Neuronal stem cell (in vitro differentiated cells): ENCODE data around the gene GCN1.

ENCODE experiments used
- DNase-seq: peaks from one replicate; pipeline ENCODE4 v3.0.0-alpha.2; 2013; ENCODE audit warnings: low spot score
- H2AFZ ChIP-seq: one replicate; pipeline ENCODE4 v1.6.1; 2013; ENCODE audit warnings: mild to moderate bottlenecking, low read length, inconsistent platforms
- H2AK5ac ChIP-seq: 2 replicates; pipeline ENCODE4 v1.6.1; 2013; ENCODE audit warnings: low read depth, mild to moderate bottlenecking, inconsistent platforms, low read length, moderate library complexity, mixed read lengths
- H2BK120ac ChIP-seq: 2 replicates; pipeline ENCODE4 v1.6.1; 2013; ENCODE audit warnings: low read depth, mild to moderate bottlenecking, inconsistent platforms, low read length, moderate library complexity, mixed read lengths
- H2BK12ac ChIP-seq: one replicate; pipeline ENCODE4 v1.6.1; 2013; ENCODE audit warnings: low read length, inconsistent platforms
- H2BK15ac ChIP-seq: 2 replicates; pipeline ENCODE4 v1.6.1; 2013; ENCODE audit warnings: mild to moderate bottlenecking, low read length, inconsistent platforms, mixed read lengths
- H2BK5ac ChIP-seq: one replicate; pipeline ENCODE4 v1.6.1; 2013; ENCODE audit warnings: inconsistent platforms, mild to moderate bottlenecking, low read length, moderate library complexity
- H3K14ac ChIP-seq: one replicate; pipeline ENCODE4 v1.6.1; 2013; ENCODE audit warnings: low read length, inconsistent platforms
- H3K18ac ChIP-seq: 2 replicates; pipeline ENCODE4 v1.6.1; 2013; ENCODE audit warnings: low read length, inconsistent platforms
- H3K23ac ChIP-seq: 2 replicates; pipeline ENCODE4 v1.6.1; 2013; ENCODE audit warnings: low read depth, mild to moderate bottlenecking, mixed read lengths, low read length, inconsistent platforms; ENCODE audit not compliant: poor library complexity
- H3K27ac ChIP-seq: replicated peaks from 3 replicates; pipeline ENCODE4 v1.5.1; 2013; ENCODE audit warnings: low read length, inconsistent platforms
- H3K27me3 ChIP-seq, 3 experiments: 2 replicates each; pipeline ENCODE4 v1.6.1; 2013; ENCODE audit warnings: low read length in 3 of 3, mild to moderate bottlenecking in 2 of 3, inconsistent platforms in 1 of 3, low read depth in 1 of 3, mixed read lengths in 1 of 3, moderate library complexity in 1 of 3; ENCODE audit not compliant: control insufficient read depth in 3 of 3, insufficient read depth in 3 of 3
- H3K36me3 ChIP-seq, 2 donors: replicated peaks in 1 of 2; 2 replicates each; pipeline ENCODE4 v1.6.1; 2013; ENCODE audit warnings: low read length in 2 of 2; ENCODE audit not compliant: control insufficient read depth in 2 of 2, insufficient read depth in 2 of 2
- H3K4ac ChIP-seq: 2 replicates; pipeline ENCODE4 v1.6.1; 2013; ENCODE audit warnings: inconsistent platforms, mild to moderate bottlenecking, low read length, moderate library complexity
- H3K4me1 ChIP-seq, 2 donors: 1 replicate in 1 of 2; 2 replicates in 1 of 2; pipeline ENCODE4 v1.6.1; 2013; ENCODE audit warnings: low read length in 2 of 2, low read depth in 1 of 2; ENCODE audit not compliant: control insufficient read depth in 2 of 2, insufficient read depth in 1 of 2
- H3K4me2 ChIP-seq: one replicate; pipeline ENCODE4 v1.6.1; 2013; ENCODE audit warnings: mild to moderate bottlenecking, low read length, inconsistent platforms; ENCODE audit not compliant: insufficient read depth, poor library complexity, severe bottlenecking
- H3K4me3 ChIP-seq, 2 donors: 2 replicates each; pipeline ENCODE4 v1.5.1; 2013; ENCODE audit warnings: low read length in 2 of 2, mild to moderate bottlenecking in 2 of 2, inconsistent platforms in 1 of 2, moderate library complexity in 1 of 2
- H3K79me1 ChIP-seq: one replicate; pipeline ENCODE4 v1.6.1; 2013; ENCODE audit warnings: low read depth, mild to moderate bottlenecking, inconsistent platforms, low read length, moderate library complexity
- H3K9ac ChIP-seq: one replicate; pipeline ENCODE4 v1.6.1; 2013; ENCODE audit warnings: mild to moderate bottlenecking, low read depth, low read length, inconsistent platforms; ENCODE audit not compliant: poor library complexity
- H3K9me3 ChIP-seq, 2 donors: replicated peaks in 1 of 2; 2 replicates each; pipeline versions ENCODE3 to v1.6.1; 2013; ENCODE audit warnings: low read length in 2 of 2, mild to moderate bottlenecking in 2 of 2, inconsistent platforms in 1 of 2, low read depth in 1 of 2, mixed read lengths in 1 of 2, moderate library complexity in 1 of 2; ENCODE audit not compliant: control insufficient read depth in 2 of 2, insufficient read depth in 1 of 2
- H4K8ac ChIP-seq: one replicate; pipeline ENCODE4 v1.6.1; 2013; ENCODE audit warnings: low read depth, mild to moderate bottlenecking, inconsistent platforms, low read length, moderate library complexity
- H4K91ac ChIP-seq: one replicate; pipeline ENCODE4 v1.6.1; 2013; ENCODE audit warnings: low read length, low read depth, mild to moderate bottlenecking, inconsistent platforms; ENCODE audit not compliant: poor library complexity
- WGBS, 2 donors: extraction: QIAGEN DNeasy Blood & Tissue Kit; methylation state at CpG; one replicate each; pipeline ENCODE4 v1.1.7; 2013; ENCODE audit warnings: missing lambda C conversion rate in 2 of 2, mixed read lengths in 1 of 2; ENCODE audit not compliant: insufficient read length in 2 of 2, insufficient replicate concordance in 1 of 2; ENCODE audit errors: extremely low coverage in 2 of 2; 5-methylcytosine and 5-hydroxymethylcytosine counted together

Gene GCN1

DNA sequence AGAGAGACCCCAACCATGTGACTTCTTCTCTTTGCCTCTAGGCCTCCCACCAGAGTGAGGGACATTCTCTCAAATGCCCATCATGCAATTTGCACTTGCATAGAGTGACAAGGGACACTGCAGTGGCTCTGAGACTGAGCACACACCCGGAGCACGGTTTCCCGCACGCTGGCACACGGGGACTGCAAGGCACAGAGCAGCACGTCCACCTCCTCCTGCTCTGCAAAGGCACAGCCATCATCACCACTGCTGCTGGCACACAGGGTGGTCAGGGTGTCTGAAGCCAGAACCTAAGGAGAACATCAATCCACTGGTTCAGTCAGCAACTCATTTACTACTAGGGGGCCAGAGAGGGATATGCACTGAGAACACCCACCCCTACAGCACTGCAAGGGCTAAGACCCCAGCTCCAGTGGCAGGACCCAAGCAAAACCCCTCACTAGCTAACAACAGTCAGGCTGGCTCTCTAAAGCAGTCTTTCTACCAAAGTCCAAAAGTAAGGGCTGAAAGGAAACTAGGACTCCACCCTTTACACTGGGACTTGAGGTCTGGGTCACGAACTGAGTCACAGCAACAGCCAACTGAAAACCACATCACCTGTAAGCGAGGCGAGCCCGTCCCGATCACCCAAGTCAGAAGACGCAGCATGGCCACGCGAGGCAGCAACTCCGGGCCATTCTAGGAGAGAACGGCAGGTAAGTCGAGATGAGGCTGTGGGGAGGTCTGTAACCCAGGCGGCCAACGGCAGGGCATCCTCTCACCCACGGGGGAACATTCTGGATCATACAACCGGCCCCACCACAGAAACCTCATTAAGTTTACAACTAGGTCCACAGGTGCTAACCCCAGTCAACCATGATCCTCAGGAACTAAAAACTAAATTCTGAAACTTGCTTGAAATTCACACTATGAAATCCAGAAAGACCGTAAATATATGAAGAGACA is 37.9 kb downstream of the GCN1 start:
- Histone ChIP-seq H3K4me3 (peak overlapping the region in 1 of 2 donors; percentile 63), H3K4me1 (no peaks in the 10 kb centered on the region), H3K9ac (peak overlapping the region; percentile 12), H3K14ac (no peak overlapping the region), H2BK12ac (no peak overlapping the region), H3K23ac (peak overlapping the region; percentile 77), H3K4ac (no peak overlapping the region), H3K36me3 (peaks cover 77 to 94% of the 10 kb centered on the region in 2 donors), H3K4me2 (no peak overlapping the region), H3K9me3 (peaks cover 0 to 7% of the 10 kb centered on the region in 2 donors), H2AFZ (no peak overlapping the region), H4K91ac (no peak overlapping the region), H2BK5ac (peak overlapping the region; percentile 58), H2AK5ac (no peak overlapping the region), H2BK15ac (no peak overlapping the region), H3K27ac (no peak overlapping the region), H3K18ac (no peak overlapping the region), H2BK120ac (no peak overlapping the region), H4K8ac (no peak overlapping the region), H3K27me3 (no peaks in the 10 kb centered on the region), H3K79me1 (no peaks in the 10 kb centered on the region)
- no peak for DNase-seq
- WGBS, 2 donors, result no CpG with 5 or more reads among the region's 22 CpGs

GRCh38 chr12:120155072-120155471 is 39.4 kb downstream of the GCN1 start:
- H4K8ac ChIP-seq, result no peak overlapping the region
- no peaks in the 10 kb centered on the region for H3K4me1 ChIP-seq
- H3K23ac ChIP-seq, result no peak overlapping the region
- no peak overlapping the region for H2AFZ ChIP-seq
- no peak overlapping the region for H3K27ac ChIP-seq
- H2BK120ac ChIP-seq, result no peak overlapping the region
- H3K4me3 ChIP-seq, result no peak overlapping the region
- H2AK5ac ChIP-seq, result no peak overlapping the region
- DNase-seq, result no peak
- no peak overlapping the region for H2BK5ac ChIP-seq
- WGBS, 2 donors, result no CpG with 5 or more reads among the region's 15 CpGs
- H3K14ac ChIP-seq, result no peak overlapping the region
- no peak overlapping the region for H3K4me2 ChIP-seq
- no peak overlapping the region for H2BK12ac ChIP-seq
- no peaks in the 10 kb centered on the region for H3K27me3 ChIP-seq
- H3K79me1 ChIP-seq, result no peaks in the 10 kb centered on the region
- H3K9me3 ChIP-seq, result peaks cover 0 to 7% of the 10 kb centered on the region in 2 donors
- H3K4ac ChIP-seq, result no peak overlapping the region
- no peak overlapping the region for H3K18ac ChIP-seq
- no peak overlapping the region for H3K9ac ChIP-seq
- H2BK15ac ChIP-seq, result no peak overlapping the region
- no peak overlapping the region for H4K91ac ChIP-seq
- H3K36me3 ChIP-seq, result peaks cover 70 to 91% of the 10 kb centered on the region in 2 donors

GRCh38 chr12:120150919-120151525 is 43.5 kb downstream of the GCN1 start:
- Histone ChIP-seq H3K79me1 (peaks cover 3% of the 10 kb centered on the region), H2AFZ (no peak overlapping the region), H2BK120ac (no peak overlapping the region), H4K8ac (no peak overlapping the region), H3K27ac (no peak overlapping the region), H3K4me3 (no peak overlapping the region), H3K36me3 (peaks cover 62 to 93% of the 10 kb centered on the region in 2 donors), H2BK12ac (no peak overlapping the region), H3K4me1 (no peaks in the 10 kb centered on the region), H4K91ac (no peak overlapping the region), H3K4ac (no peak overlapping the region), H2BK15ac (no peak overlapping the region), H3K27me3 (no peaks in the 10 kb centered on the region), H2BK5ac (no peak overlapping the region), H3K9me3 (peaks cover 0 to 4% of the 10 kb centered on the region in 2 donors), H3K9ac (no peak overlapping the region), H3K18ac (no peak overlapping the region), H3K23ac (no peak overlapping the region), H3K14ac (no peak overlapping the region), H3K4me2 (no peak overlapping the region), H2AK5ac (no peak overlapping the region)
- DNase-seq, result no peak
- WGBS, 2 donors, result no CpG with 5 or more reads among the region's 22 CpGs

- Histone ChIP-seq H3K79me1 (peaks cover 3% of the 10 kb centered on the region), H2BK12ac (no peak overlapping the region), H4K91ac (no peak overlapping the region), H2AK5ac (no peak overlapping the region), H3K18ac (no peak overlapping the region), H2BK5ac (no peak overlapping the region), H3K4ac (no peak overlapping the region), H3K9me3 (peaks cover 0 to 3% of the 10 kb centered on the region in 2 donors), H2BK120ac (no peak overlapping the region), H3K4me2 (no peak overlapping the region), H3K4me1 (no peaks in the 10 kb centered on the region), H3K27me3 (no peaks in the 10 kb centered on the region), H3K23ac (no peak overlapping the region), H2BK15ac (no peak overlapping the region), H3K27ac (no peak overlapping the region), H3K36me3 (peaks cover 50 to 93% of the 10 kb centered on the region in 2 donors), H2AFZ (no peak overlapping the region), H3K4me3 (peak overlapping the region in 1 of 2 donors; percentile 46), H3K9ac (no peak overlapping the region), H4K8ac (no peak overlapping the region), H3K14ac (no peak overlapping the region)
- no peak for DNase-seq
- WGBS, 2 donors, result no CpG with 5 or more reads among the region's 11 CpGs
These were observed 46.5 kb downstream of the GCN1 start for GRCh38 chr12:120148011-120148410.
